ENCODE measurements around the gene VMP1. TPM values are rescaled to one million over a fixed set of nuclear protein-coding genes. Genes with fewer than 3 reads are reported as not detected.

Gene VMP1
- total RNA-seq, 2 experiments from 2014 or later = 239 to 248 TPM

- no peak for ATAC-seq
- Mint-ChIP-seq H3K9me3 (no peaks in the 10 kb centered on the region), H3K4me3 (no peak overlapping the region), H3K4me1 (ENCODE audit: low read depth) (peaks cover 20% of the 10 kb centered on the region), H3K27ac (peak overlapping the region; percentile 44), H3K36me3 (ENCODE audit: low read depth) (peaks cover 44% of the 10 kb centered on the region), H3K27me3 (no peaks in the 10 kb centered on the region)
- ChIA-PET CTCF (interaction anchor here (0.7 kb wide), 1 partner anchor 19 kb away, joined by 3 read pairs; the partner anchor contains the start of genes PTRH2 and VMP1), POLR2A (interaction anchor here (0.6 to 0.8 kb wide), 2 partner anchors 25 to 204 kb away, joined by 3 to 4 read pairs; partner anchors contain the start of genes RPS6KB1 and TUBD1)
- no peak for DNase-seq
- intact Hi-C loops (cut with micrococcal nuclease) = no loop called here
- TF ChIP-seq, protein P1, sequence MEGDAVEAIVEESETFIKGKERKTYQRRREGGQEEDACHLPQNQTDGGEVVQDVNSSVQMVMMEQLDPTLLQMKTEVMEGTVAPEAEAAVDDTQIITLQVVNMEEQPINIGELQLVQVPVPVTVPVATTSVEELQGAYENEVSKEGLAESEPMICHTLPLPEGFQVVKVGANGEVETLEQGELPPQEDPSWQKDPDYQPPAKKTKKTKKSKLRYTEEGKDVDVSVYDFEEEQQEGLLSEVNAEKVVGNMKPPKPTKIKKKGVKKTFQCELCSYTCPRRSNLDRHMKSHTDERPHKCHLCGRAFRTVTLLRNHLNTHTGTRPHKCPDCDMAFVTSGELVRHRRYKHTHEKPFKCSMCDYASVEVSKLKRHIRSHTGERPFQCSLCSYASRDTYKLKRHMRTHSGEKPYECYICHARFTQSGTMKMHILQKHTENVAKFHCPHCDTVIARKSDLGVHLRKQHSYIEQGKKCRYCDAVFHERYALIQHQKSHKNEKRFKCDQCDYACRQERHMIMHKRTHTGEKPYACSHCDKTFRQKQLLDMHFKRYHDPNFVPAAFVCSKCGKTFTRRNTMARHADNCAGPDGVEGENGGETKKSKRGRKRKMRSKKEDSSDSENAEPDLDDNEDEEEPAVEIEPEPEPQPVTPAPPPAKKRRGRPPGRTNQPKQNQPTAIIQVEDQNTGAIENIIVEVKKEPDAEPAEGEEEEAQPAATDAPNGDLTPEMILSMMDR (IDR thresholded peaks at IDR 0.05) = no peak
Measured at GRCh38 chr17:59688496-59688895, 19.0 kb upstream of the VMP1 start.

DNA sequence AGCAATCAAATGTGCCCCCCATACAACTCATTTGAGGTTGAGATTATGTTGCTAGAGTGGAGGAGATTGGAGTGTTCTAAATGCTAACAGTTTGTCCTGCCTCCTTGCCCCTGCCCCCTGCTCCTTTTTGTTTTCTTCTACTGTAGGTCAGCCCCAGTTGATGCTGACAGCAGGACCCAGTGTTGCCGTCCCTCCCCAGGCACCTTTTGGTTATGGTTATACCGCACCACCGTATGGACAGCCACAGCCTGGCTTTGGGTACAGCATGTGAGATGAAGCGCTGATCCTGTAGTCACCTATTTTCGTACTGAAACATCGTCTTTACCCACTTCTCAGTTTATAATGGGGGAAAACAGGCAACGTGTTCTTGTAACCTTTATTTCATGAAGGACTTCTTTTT, 13.9 kb upstream of the VMP1 start:
- ATAC-seq = no peak
- no peaks in the 10 kb centered on the region for H3K27me3 Mint-ChIP-seq
- TF ChIP-seq, protein P1 (IDR thresholded peaks at IDR 0.05) = no peak
- intact Hi-C loops (cut with micrococcal nuclease) = no loop called here
- no peak overlapping the region for H3K4me3 Mint-ChIP-seq
- ChIA-PET POLR2A (no interaction called here), CTCF (no interaction called here)
- H3K36me3 Mint-ChIP-seq (ENCODE audit: low read depth) = peaks cover 54% of the 10 kb centered on the region
- no peak for DNase-seq
- peak overlapping the region; percentile 3 for H3K27ac Mint-ChIP-seq
- peaks cover 30% of the 10 kb centered on the region for H3K4me1 Mint-ChIP-seq (ENCODE audit: low read depth)
- H3K9me3 Mint-ChIP-seq = no peaks in the 10 kb centered on the region

GRCh38 chr17:59694344-59694743, 13.1 kb upstream of the VMP1 start:
- Mint-ChIP-seq H3K9me3 (no peaks in the 10 kb centered on the region), H3K4me1 (ENCODE audit: low read depth) (peaks cover 37% of the 10 kb centered on the region), H3K27me3 (no peaks in the 10 kb centered on the region), H3K27ac (peak overlapping the region; percentile 54), H3K36me3 (ENCODE audit: low read depth) (peaks cover 60% of the 10 kb centered on the region), H3K4me3 (no peak overlapping the region)
- ATAC-seq (no peak), DNase-seq (no peak)
- POLR2A ChIA-PET = no interaction called here
- TF ChIP-seq, protein P1 (IDR thresholded peaks at IDR 0.05) = no peak
- CTCF ChIA-PET = no interaction called here
- intact Hi-C loops (cut with micrococcal nuclease) = no loop called here

DNA sequence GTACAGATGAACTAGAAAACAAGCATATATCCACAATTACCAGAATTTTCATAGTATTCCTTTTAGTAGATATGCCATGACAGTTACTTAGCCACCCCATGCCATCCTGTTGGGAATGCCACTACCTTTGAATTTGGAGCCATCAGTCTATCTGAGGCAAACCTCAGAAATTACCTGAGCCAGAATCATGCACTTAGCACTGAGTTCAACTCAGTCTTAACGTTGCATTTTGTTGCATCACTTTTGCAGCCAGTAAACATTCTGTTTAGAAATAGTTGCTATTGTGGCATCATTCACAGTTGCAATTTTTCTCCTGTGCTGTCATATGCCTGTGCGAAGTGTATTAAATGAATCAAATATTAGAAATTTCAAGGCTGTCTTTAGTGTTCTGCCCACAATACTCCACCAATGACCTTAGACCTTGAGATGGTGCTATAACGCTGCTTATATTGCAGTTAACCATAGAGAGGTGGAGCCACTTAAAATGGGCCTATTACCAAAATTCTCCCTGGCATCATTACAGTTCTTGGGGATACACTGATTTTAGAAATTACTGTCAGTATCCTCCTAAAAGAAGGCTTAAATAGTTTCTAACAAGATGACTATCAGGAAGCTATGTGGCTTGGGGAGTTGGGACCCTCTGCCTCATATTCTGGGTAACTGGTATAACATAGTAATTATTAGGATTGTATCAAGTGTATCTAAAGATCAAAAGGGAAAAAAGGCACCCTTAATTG, 11.3 kb upstream of the VMP1 start:
- ChIA-PET CTCF (no interaction called here), POLR2A (interaction anchor here (1.2 to 1.8 kb wide), 2 partner anchors 8 to 11 kb away, joined by 5 to 7 read pairs; partner anchors contain the start of genes PTRH2 and VMP1)
- peaks cover 49% of the 10 kb centered on the region for H3K4me1 Mint-ChIP-seq (ENCODE audit: low read depth)
- TF ChIP-seq, protein P1 (IDR thresholded peaks at IDR 0.05) = no peak
- ATAC-seq = no peak
- peaks cover 66% of the 10 kb centered on the region for H3K36me3 Mint-ChIP-seq (ENCODE audit: low read depth)
- no peak overlapping the region for H3K4me3 Mint-ChIP-seq
- H3K9me3 Mint-ChIP-seq = no peaks in the 10 kb centered on the region
- H3K27me3 Mint-ChIP-seq = no peaks in the 10 kb centered on the region
- peak overlapping the region; percentile 74 for H3K27ac Mint-ChIP-seq
- intact Hi-C loops (cut with micrococcal nuclease) = no loop called here
- DNase-seq = no peak

GRCh38 chr17:59696682-59697277, 10.7 kb upstream of the VMP1 start:
- POLR2A ChIA-PET = interaction anchor here (1.8 kb wide), 1 partner anchor 10 kb away, joined by 7 read pairs; the partner anchor contains the start of genes PTRH2 and VMP1
- intact Hi-C loops (cut with micrococcal nuclease) = no loop called here

More at GRCh38 chr17:59696682-59697277, 10.7 kb upstream of the VMP1 start:
- no peak for DNase-seq
- Mint-ChIP-seq H3K4me3 (no peak overlapping the region), H3K36me3 (ENCODE audit: low read depth) (peaks cover 65% of the 10 kb centered on the region), H3K27me3 (no peaks in the 10 kb centered on the region), H3K4me1 (ENCODE audit: low read depth) (peaks cover 50% of the 10 kb centered on the region), H3K27ac (peak overlapping the region; percentile 74), H3K9me3 (no peaks in the 10 kb centered on the region)
- CTCF ChIA-PET = no interaction called here
- TF ChIP-seq, protein P1 (IDR thresholded peaks at IDR 0.05) = no peak
- peak; percentile 20 for ATAC-seq

All from activated CD8-positive, alpha-beta T cell treated with anti-CD3 and anti-CD28 coated beads for 36 hours (primary cell).